Cardiac muscle cell (in vitro differentiated cells and primary cell): ENCODE data around the gene SLC9B2. TPM values are rescaled to one million over a fixed set of nuclear protein-coding genes. Genes with fewer than 3 reads are reported as not detected.

Experiments used
- DNase-seq, 2 donors: peaks; one replicate each; pipeline versions ENCODE4 v3.0.0 to v3.0.0-alpha.2; 2010 to 2017; ENCODE audit warnings: low read depth in 1 of 2, low spot score in 1 of 2
- H3K27ac ChIP-seq: fragments of 200-600 bp; sonication (generic); 2 replicates; pipeline ENCODE4 v1.5.1; 2016
- H3K27me3 ChIP-seq: fragments of 200-600 bp; sonication (generic); 2 replicates; pipeline ENCODE4 v1.6.0; 2016; ENCODE audit warnings: control low read depth
- H3K36me3 ChIP-seq: fragments of 200-600 bp; sonication (generic); 2 replicates; pipeline ENCODE4 v1.5.1; 2016; ENCODE audit warnings: control low read depth
- H3K4me1 ChIP-seq: fragments of 200-600 bp; sonication (generic); 2 replicates; pipeline ENCODE4 v1.8.1; 2017; ENCODE audit warnings: low read depth, mild to moderate bottlenecking, mixed run types
- H3K4me3 ChIP-seq: fragments of 200-600 bp; sonication (generic); 2 replicates; pipeline ENCODE4 v1.5.1; 2016; ENCODE audit warnings: mild to moderate bottlenecking
- H3K9me3 ChIP-seq: fragments of 200-600 bp; sonication (generic); 2 replicates; pipeline ENCODE4 v1.5.1; 2017; ENCODE audit warnings: low read depth, mild to moderate bottlenecking, control low read depth
- polyA plus RNA-seq: library from polyadenylated mRNA; unstranded; fragments of >200 nt; fragmentation: Nextera tagmentation; extraction: Ambion mirVana; gene quantifications from 2 replicates; pipeline ENCODE4 v1.2.1, GENCODE V29; 2016
- total RNA-seq: library from RNA; depleted of rRNA; stranded (reverse); fragments of >200 nt; gene quantifications from 2 replicates; pipeline ENCODE4 v1.2.3, GENCODE V29; 2016
- TF ChIP-seq, protein P1 (sequence below): IDR thresholded peaks from 2 replicates; pipeline ENCODE4 v1.5.1; 2012; ENCODE audit warnings: low read depth, mild to moderate bottlenecking, low read length

The SLC9B2 gene
- total and polyA plus RNA-seq, 2 experiments from 2014 or later: 14.5 to 19.1 TPM

GRCh38 chr4:103075894-103076746 is 441 bp downstream of the SLC9B2 start:
- H3K4me3 ChIP-seq: peak overlapping the region; percentile 57
- no peaks in the 10 kb centered on the region for H3K9me3 ChIP-seq
- peak overlapping the region; percentile 72 for H3K27ac ChIP-seq
- TF ChIP-seq, protein P1, sequence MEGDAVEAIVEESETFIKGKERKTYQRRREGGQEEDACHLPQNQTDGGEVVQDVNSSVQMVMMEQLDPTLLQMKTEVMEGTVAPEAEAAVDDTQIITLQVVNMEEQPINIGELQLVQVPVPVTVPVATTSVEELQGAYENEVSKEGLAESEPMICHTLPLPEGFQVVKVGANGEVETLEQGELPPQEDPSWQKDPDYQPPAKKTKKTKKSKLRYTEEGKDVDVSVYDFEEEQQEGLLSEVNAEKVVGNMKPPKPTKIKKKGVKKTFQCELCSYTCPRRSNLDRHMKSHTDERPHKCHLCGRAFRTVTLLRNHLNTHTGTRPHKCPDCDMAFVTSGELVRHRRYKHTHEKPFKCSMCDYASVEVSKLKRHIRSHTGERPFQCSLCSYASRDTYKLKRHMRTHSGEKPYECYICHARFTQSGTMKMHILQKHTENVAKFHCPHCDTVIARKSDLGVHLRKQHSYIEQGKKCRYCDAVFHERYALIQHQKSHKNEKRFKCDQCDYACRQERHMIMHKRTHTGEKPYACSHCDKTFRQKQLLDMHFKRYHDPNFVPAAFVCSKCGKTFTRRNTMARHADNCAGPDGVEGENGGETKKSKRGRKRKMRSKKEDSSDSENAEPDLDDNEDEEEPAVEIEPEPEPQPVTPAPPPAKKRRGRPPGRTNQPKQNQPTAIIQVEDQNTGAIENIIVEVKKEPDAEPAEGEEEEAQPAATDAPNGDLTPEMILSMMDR: no peak
- no peaks in the 10 kb centered on the region for H3K36me3 ChIP-seq
- H3K27me3 ChIP-seq: no peaks in the 10 kb centered on the region
- DNase-seq: peak; percentile 69 to 78
- H3K4me1 ChIP-seq: peaks cover 6% of the 10 kb centered on the region

- Histone ChIP-seq H3K36me3 (no peaks in the 10 kb centered on the region), H3K4me1 (peaks cover 6% of the 10 kb centered on the region), H3K9me3 (no peaks in the 10 kb centered on the region), H3K27me3 (no peaks in the 10 kb centered on the region), H3K27ac (peak overlapping the region; percentile 72), H3K4me3 (peak overlapping the region; percentile 57)
- TF ChIP-seq, protein P1: no peak
- DNase-seq: peak in 1 of 2 donors; percentile 34
Measured at GRCh38 chr4:103075435-103075893, 1.1 kb downstream of the SLC9B2 start.

DNA sequence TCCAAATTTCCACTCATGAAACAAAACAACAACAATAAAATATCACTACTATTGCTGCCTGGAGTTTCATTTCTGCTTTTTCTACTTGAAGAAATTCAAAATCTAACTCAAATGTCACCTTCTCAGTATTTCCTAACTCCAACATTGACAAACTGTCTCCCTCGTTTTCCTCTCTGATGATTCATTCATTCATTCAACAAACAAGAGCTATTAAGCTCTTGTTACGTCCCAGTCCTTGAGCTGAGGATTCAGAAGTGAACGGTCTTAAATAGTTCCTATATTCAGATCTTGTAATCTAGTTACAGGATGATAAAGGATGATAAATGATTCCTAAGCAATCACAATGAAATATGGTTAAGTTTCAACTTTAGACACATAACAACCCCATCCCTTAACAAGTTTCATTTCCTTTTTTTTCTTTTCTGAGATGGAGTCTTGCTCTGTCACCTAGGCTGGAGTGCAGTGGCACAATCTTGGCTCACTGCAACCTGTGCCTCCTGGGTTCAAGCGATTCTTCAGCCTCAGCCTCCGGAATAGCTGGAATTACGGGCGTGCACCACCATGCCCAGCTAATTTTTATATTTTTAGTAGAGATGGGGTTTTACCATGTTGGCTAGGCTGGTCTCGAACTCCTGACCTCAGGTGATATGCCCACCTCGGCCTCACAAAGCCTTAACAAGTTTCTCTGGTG is 1.7 kb downstream of the SLC9B2 start:
- no peak for DNase-seq
- H3K4me3 ChIP-seq: no peak overlapping the region

GRCh38 chr4:103073792-103074438 is 2.6 kb downstream of the SLC9B2 start:
- no peak overlapping the region for H3K27ac ChIP-seq
- TF ChIP-seq, protein P1: no peak
- no peaks in the 10 kb centered on the region for H3K36me3 ChIP-seq
- no peak overlapping the region for H3K4me3 ChIP-seq
- H3K27me3 ChIP-seq: no peaks in the 10 kb centered on the region
- no peak for DNase-seq
- H3K4me1 ChIP-seq: peaks cover 6% of the 10 kb centered on the region
- no peaks in the 10 kb centered on the region for H3K9me3 ChIP-seq

More for the DNA sequence above, 1.7 kb downstream of the SLC9B2 start:
- H3K4me1 ChIP-seq: peaks cover 6% of the 10 kb centered on the region
- no peaks in the 10 kb centered on the region for H3K36me3 ChIP-seq
- H3K27me3 ChIP-seq: no peaks in the 10 kb centered on the region
- H3K9me3 ChIP-seq: no peaks in the 10 kb centered on the region
- H3K27ac ChIP-seq: no peak overlapping the region
- TF ChIP-seq, protein P1: no peak

- DNase-seq: no peak
- Histone ChIP-seq H3K9me3 (no peaks in the 10 kb centered on the region), H3K4me1 (no peaks in the 10 kb centered on the region), H3K36me3 (no peaks in the 10 kb centered on the region), H3K4me3 (no peak overlapping the region), H3K27me3 (no peaks in the 10 kb centered on the region), H3K27ac (no peak overlapping the region)
- TF ChIP-seq, protein P1: no peak
Measured at GRCh38 chr4:103067841-103068547, 8.6 kb downstream of the SLC9B2 start.
